A549 (cell line): Measurements from ENCODE around the gene NID2. TPM values are rescaled to one million over a fixed set of nuclear protein-coding genes. Genes with fewer than 3 reads are reported as not detected.

Experiments
- ATAC-seq, 2 experiments: fragments of 200-7000 bp in 1 of 2; fragments of >200 bp in 1 of 2; cut with Nextera tagmentation in 1 of 2; cut with Tn5 transposase in 1 of 2; 3 replicates each; pipeline versions ENCODE4 v1.8.0 to v1.9.1; 2018 to 2020; ENCODE audit warnings: mild to moderate bottlenecking in 1 of 2, moderate library complexity in 1 of 2
- CTCF ChIA-PET: fragments of 300-600 bp; sonication (Branson Sonifier 250); formaldehyde crosslinking; extraction: SDS; loops from one replicate; lab custom pipeline; 2021; ENCODE audit warnings: antibody characterized with exemption, inconsistent platforms; lab: Yijun Ruan, JAX
- POLR2A ChIA-PET: fragments of 350-600 bp; formaldehyde crosslinking; extraction: SDS; loops from one replicate; lab custom pipeline; 2021; ENCODE audit warnings: antibody characterized with exemption, inconsistent platforms; lab: Yijun Ruan, JAX
- DNase-seq, 2 experiments: peaks; one replicate each; pipeline versions ENCODE4 v3.0.0 to v3.0.0-alpha.2; 2011 to 2016; ENCODE audit warnings: low read depth in 1 of 2, low spot score in 1 of 2
- FAIRE-seq: peaks from 2 replicates; lab custom pipeline; 2011; peaks lifted over from hg19 to GRCh38; lab: Jason Lieb, UNC
- H3K27ac ChIP-seq, 2 experiments: fragments of >200 bp; sonication (Bioruptor Twin); formaldehyde crosslinking; 3 replicates each; pipeline ENCODE4 v1.5.1; 2016 to 2017
- H3K4me1 ChIP-seq: fragments of >200 bp; sonication (Bioruptor Twin); formaldehyde crosslinking; 3 replicates; pipeline ENCODE4 v1.6.1; 2016
- H3K4me2 ChIP-seq: fragments of >200 bp; sonication (Bioruptor Twin); formaldehyde crosslinking; 3 replicates; pipeline ENCODE4 v1.6.1; 2016
- H3K4me3 ChIP-seq: fragments of >200 bp; sonication (Bioruptor Twin); formaldehyde crosslinking; 3 replicates; pipeline ENCODE4 v1.5.1; 2016
- H3K9me3 ChIP-seq: fragments of >200 bp; sonication (Bioruptor Twin); formaldehyde crosslinking; 3 replicates; pipeline ENCODE4 v1.6.1; 2016
- BHLHE40 ChIP-seq: IDR thresholded peaks from 2 replicates; pipeline ENCODE4 v1.6.1; 2012; ENCODE audit warnings: low read depth, low read length, inconsistent platforms
- CBX2 ChIP-seq: fragments of 200-600 bp; sonication (generic); IDR thresholded peaks from 2 replicates; pipeline ENCODE4 v1.6.1; 2016; ENCODE audit warnings: low read depth, mild to moderate bottlenecking, borderline replicate concordance
- CBX8 ChIP-seq: fragments of 200-600 bp; sonication (generic); IDR thresholded peaks from 2 replicates; pipeline ENCODE4 v1.6.1; 2016
- CHD2 ChIP-seq: fragments of 150-350 bp; IDR thresholded peaks from 2 replicates; pipeline ENCODE4 v1.6.1; 2014; ENCODE audit warnings: low read length; ENCODE audit not compliant: partially characterized antibody
- E2F6 ChIP-seq: IDR thresholded peaks from 2 replicates; pipeline ENCODE4 v1.6.1; 2012; ENCODE audit warnings: low read depth, borderline replicate concordance
- EHF ChIP-seq: fragments of 250-450 bp; sonication (Bioruptor Pico); IDR thresholded peaks from 2 replicates; pipeline ENCODE4 v1.5.0; 2020; ENCODE audit warnings: mild to moderate bottlenecking
- ESRRA ChIP-seq: fragments of 150-350 bp; IDR thresholded peaks from 2 replicates; pipeline ENCODE4 v1.6.1; 2014; ENCODE audit warnings: mild to moderate bottlenecking, low read length, borderline replicate concordance
- FOSB ChIP-seq: fragments of 250-450 bp; sonication (Bioruptor Pico); IDR thresholded peaks from 2 replicates; pipeline ENCODE4 v1.5.0; 2020; ENCODE audit warnings: mild to moderate bottlenecking, moderate library complexity
- HDAC2 ChIP-seq: fragments of 200-600 bp; sonication (generic); IDR thresholded peaks from 2 replicates; pipeline ENCODE4 v1.6.1; 2016
- HES2 ChIP-seq: fragments of >200 bp; sonication (Bioruptor Twin); formaldehyde crosslinking; IDR thresholded peaks from 2 replicates; pipeline ENCODE4 v1.6.1; 2016
- HOXA7 ChIP-seq: fragments of 250-450 bp; sonication (Bioruptor Pico); IDR thresholded peaks from 2 replicates; pipeline ENCODE4 v1.5.0; 2020; ENCODE audit warnings: mild to moderate bottlenecking, moderate library complexity
- MAFK ChIP-seq: fragments of 450-650 bp; IDR thresholded peaks from 2 replicates; pipeline ENCODE4 v1.6.1; 2014; ENCODE audit not compliant: partially characterized antibody
- MYC ChIP-seq: IDR thresholded peaks from 2 replicates; pipeline ENCODE4 v1.6.1; 2012; ENCODE audit warnings: mild to moderate bottlenecking, inconsistent platforms, low read length, improper control_type of control experiment, borderline replicate concordance
- NR3C1 ChIP-seq: fragments of >200 bp; sonication (Bioruptor Twin); formaldehyde crosslinking; IDR thresholded peaks from 3 replicates; pipeline ENCODE4 v1.6.1; 2017
- POLR2AphosphoS2 ChIP-seq: conservative IDR thresholded peaks from 2 replicates; pipeline ENCODE4 v1.6.1; 2012; ENCODE audit warnings: low read length, improper control_type of control experiment, inconsistent platforms
- RAD21 ChIP-seq, 2 experiments: fragments of >200 bp in 1 of 2; sonication (Bioruptor Twin) in 1 of 2; formaldehyde crosslinking in 1 of 2; IDR thresholded peaks in 1 of 2; conservative IDR thresholded peaks in 1 of 2; 2 replicates in 1 of 2; 3 replicates in 1 of 2; pipeline ENCODE4 v1.6.1; 2012 to 2018; ENCODE audit warnings: inconsistent platforms in 1 of 2
- RARB ChIP-seq: fragments of 250-450 bp; sonication (Bioruptor Pico); IDR thresholded peaks from 2 replicates; pipeline ENCODE4 v1.8.0; 2021; ENCODE audit warnings: mild to moderate bottlenecking, moderate library complexity
- RCOR1 ChIP-seq: fragments of 150-350 bp; IDR thresholded peaks from 2 replicates; pipeline ENCODE4 v1.6.1; 2014; ENCODE audit warnings: antibody characterized with exemption, low read length, low read depth
- RNF2 ChIP-seq: fragments of 200-600 bp; sonication (generic); IDR thresholded peaks from 2 replicates; pipeline ENCODE4 v1.6.1; 2016; ENCODE audit warnings: low read depth, mild to moderate bottlenecking, antibody characterized with exemption, moderate library complexity, borderline replicate concordance
- SREBF2 ChIP-seq: fragments of 450-650 bp; IDR thresholded peaks from 2 replicates; pipeline ENCODE4 v1.6.1; 2014; ENCODE audit warnings: mild to moderate bottlenecking, moderate library complexity
- TP53 ChIP-seq: fragments of 250-450 bp; sonication (Bioruptor Pico); IDR thresholded peaks from 2 replicates; pipeline ENCODE4 v1.5.0; 2021; ENCODE audit warnings: mild to moderate bottlenecking, moderate library complexity
- ZFP36 ChIP-seq: fragments of 450-650 bp; IDR thresholded peaks from 2 replicates; pipeline ENCODE4 v1.6.1; 2014; ENCODE audit warnings: borderline replicate concordance; ENCODE audit not compliant: partially characterized antibody
- ZNF302 ChIP-seq: fragments of 250-450 bp; sonication (Bioruptor Pico); IDR thresholded peaks from 2 replicates; pipeline ENCODE4 v1.9.0; 2021; ENCODE audit warnings: inconsistent platforms, mild to moderate bottlenecking, moderate library complexity
- ZSCAN20 ChIP-seq: fragments of 250-450 bp; sonication (Bioruptor Pico); IDR thresholded peaks from 2 replicates; pipeline ENCODE4 v1.8.0; 2022; ENCODE audit warnings: mild to moderate bottlenecking, moderate library complexity
- WGBS: methylation state at CpG from one replicate; pipeline ENCODE4 v1.1.6; 2017; ENCODE audit errors: missing lambda C conversion rate; 5-methylcytosine and 5-hydroxymethylcytosine counted together
- polyA plus RNA-seq, 4 experiments: library from polyadenylated mRNA; depleted of rRNA in 3 of 4; stranded (reverse); fragments of >200 nt; fragmentation: RNase III in 1 of 4; extraction: RNeasy Plus Mini Kit Qiagen cat#74134 plus additional on column Dnase treatment in 1 of 4; gene quantifications; 2 replicates in 3 of 4; 3 replicates in 1 of 4; pipeline ENCODE4 v1.2.3, GENCODE V29; 2011 to 2017
- TF ChIP-seq, protein P1 (sequence below): fragments of >200 bp; sonication (Bioruptor Twin); formaldehyde crosslinking; IDR thresholded peaks from 3 replicates; pipeline ENCODE4 v1.6.1; 2016
- TF ChIP-seq, protein P2 (sequence below): fragments of 250-450 bp; sonication (Bioruptor Pico); IDR thresholded peaks from 2 replicates; pipeline ENCODE4 v1.5.0; 2021; ENCODE audit warnings: mild to moderate bottlenecking, moderate library complexity, borderline replicate concordance
- TF ChIP-seq, protein P3 (sequence below): fragments of 450-650 bp; IDR thresholded peaks from 2 replicates; pipeline ENCODE4 v1.6.1; 2014; ENCODE audit warnings: antibody characterized with exemption

The NID2 gene
- polyA plus RNA-seq, 2 of the 4 experiments (the other 2 are of a cell fraction), result 7.3 to 20.6 TPM

DNA sequence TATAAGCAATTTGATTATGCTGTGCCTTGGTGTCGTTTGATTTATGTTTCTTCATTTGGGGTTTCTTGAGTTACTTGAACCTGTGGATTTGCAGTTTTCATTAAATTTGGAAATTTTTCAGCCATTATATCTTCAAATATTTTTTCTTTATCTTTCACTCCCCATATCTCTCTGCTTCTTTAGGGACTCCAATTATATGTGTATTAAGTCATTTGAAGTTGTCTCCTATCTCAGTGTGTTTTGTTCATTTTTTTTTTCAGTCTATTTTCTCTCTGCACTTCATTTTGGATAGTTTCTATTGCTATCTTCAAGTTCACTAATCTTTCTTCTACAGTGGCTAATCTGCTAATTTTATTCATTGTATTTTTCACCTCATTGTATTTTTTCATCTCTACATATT lies 108.9 kb downstream of the NID2 start:
- POLR2A ChIA-PET, result no interaction called here
- FAIRE-seq (no peak), DNase-seq (no peak), ATAC-seq (no peak)
- Histone ChIP-seq H3K27ac (no peak overlapping the region), H3K4me2 (no peak overlapping the region), H3K4me1 (no peaks in the 10 kb centered on the region), H3K4me3 (no peak overlapping the region), H3K9me3 (peaks cover 25% of the 10 kb centered on the region)
- CTCF ChIA-PET, result no interaction called here
- WGBS, result 12% methylated on average over 1 of the region's 1 CpG
- TF ChIP-seq E2F6, result no peak
- TF ChIP-seq HOXA7 (CRISPR knock-in tag), result no peak
- no peak for TF ChIP-seq CHD2
- no peak for TF ChIP-seq HDAC2
- no peak for TF ChIP-seq CBX8
- TF ChIP-seq FOSB (CRISPR knock-in tag), result no peak
- TF ChIP-seq ESRRA, result no peak
- TF ChIP-seq RAD21 (conservative IDR thresholded peaks at IDR 0.05 in 1 of 2, IDR thresholded peaks at IDR 0.05 in 1 of 2), result no peak
- TF ChIP-seq, protein P1, sequence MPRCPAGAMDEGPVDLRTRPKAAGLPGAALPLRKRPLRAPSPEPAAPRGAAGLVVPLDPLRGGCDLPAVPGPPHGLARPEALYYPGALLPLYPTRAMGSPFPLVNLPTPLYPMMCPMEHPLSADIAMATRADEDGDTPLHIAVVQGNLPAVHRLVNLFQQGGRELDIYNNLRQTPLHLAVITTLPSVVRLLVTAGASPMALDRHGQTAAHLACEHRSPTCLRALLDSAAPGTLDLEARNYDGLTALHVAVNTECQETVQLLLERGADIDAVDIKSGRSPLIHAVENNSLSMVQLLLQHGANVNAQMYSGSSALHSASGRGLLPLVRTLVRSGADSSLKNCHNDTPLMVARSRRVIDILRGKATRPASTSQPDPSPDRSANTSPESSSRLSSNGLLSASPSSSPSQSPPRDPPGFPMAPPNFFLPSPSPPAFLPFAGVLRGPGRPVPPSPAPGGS, result no peak
- TF ChIP-seq NR3C1, result no peak
- no peak for TF ChIP-seq MAFK
- TF ChIP-seq MYC, result no peak
- TF ChIP-seq POLR2AphosphoS2, result no peak
- TF ChIP-seq, all 56 proteins: peak for 0

DNA sequence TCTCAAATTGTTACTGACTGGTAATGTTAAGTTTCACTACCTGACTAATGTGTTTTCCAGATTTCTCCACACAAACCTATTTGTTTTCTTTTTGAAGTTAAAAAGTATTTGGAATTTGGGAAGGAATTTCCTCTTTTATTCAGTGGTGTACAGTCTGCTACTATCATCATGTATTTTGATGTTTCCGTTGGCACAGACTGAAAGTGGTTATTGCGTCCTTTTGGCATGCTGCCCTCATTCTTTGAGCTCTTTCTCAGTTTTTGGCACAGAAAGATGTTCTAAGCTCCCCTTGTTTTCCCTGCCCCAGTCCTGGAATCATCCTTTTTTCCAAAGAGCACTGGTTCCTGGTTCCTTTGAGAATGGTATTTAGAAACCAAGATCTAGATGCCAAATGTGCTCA lies 110.9 kb downstream of the NID2 start:
- H3K27ac ChIP-seq, result no peak overlapping the region
- H3K9me3 ChIP-seq, result peaks cover 25% of the 10 kb centered on the region
- WGBS, result 58% methylated on average over 2 of the region's 2 CpGs
- DNase-seq (no peak), FAIRE-seq (no peak)
- H3K4me1 ChIP-seq, result no peaks in the 10 kb centered on the region
- POLR2A ChIA-PET, result no interaction called here
- H3K4me2 ChIP-seq, result no peak overlapping the region
- no peak for TF ChIP-seq BHLHE40
- no peak for TF ChIP-seq RCOR1
- TF ChIP-seq MYC, result no peak
- no peak for TF ChIP-seq RARB (CRISPR knock-in tag)
- TF ChIP-seq ZFP36, result no peak
- no peak for TF ChIP-seq HDAC2
- TF ChIP-seq TP53 (CRISPR knock-in tag), result no peak
- TF ChIP-seq, protein P2, sequence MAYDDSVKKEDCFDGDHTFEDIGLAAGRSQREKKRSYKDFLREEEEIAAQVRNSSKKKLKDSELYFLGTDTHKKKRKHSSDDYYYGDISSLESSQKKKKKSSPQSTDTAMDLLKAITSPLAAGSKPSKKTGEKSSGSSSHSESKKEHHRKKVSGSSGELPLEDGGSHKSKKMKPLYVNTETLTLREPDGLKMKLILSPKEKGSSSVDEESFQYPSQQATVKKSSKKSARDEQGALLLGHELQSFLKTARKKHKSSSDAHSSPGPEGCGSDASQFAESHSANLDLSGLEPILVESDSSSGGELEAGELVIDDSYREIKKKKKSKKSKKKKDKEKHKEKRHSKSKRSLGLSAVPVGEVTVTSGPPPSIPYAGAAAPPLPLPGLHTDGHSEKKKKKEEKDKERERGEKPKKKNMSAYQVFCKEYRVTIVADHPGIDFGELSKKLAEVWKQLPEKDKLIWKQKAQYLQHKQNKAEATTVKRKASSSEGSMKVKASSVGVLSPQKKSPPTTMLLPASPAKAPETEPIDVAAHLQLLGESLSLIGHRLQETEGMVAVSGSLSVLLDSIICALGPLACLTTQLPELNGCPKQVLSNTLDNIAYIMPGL (CRISPR knock-in tag), result no peak
- TF ChIP-seq, protein P3, sequence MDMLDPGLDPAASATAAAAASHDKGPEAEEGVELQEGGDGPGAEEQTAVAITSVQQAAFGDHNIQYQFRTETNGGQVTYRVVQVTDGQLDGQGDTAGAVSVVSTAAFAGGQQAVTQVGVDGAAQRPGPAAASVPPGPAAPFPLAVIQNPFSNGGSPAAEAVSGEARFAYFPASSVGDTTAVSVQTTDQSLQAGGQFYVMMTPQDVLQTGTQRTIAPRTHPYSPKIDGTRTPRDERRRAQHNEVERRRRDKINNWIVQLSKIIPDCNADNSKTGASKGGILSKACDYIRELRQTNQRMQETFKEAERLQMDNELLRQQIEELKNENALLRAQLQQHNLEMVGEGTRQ, result no peak
- no peak for TF ChIP-seq POLR2AphosphoS2
- no peak for TF ChIP-seq HES2
- no peak for TF ChIP-seq CBX2
- TF ChIP-seq NR3C1, result no peak
- TF ChIP-seq EHF (CRISPR knock-in tag), result no peak
- no peak for TF ChIP-seq E2F6
- no peak for TF ChIP-seq RNF2
- no peak for TF ChIP-seq ZNF302 (CRISPR knock-in tag)
- TF ChIP-seq ZSCAN20, result no peak
- TF ChIP-seq SREBF2, result no peak
- TF ChIP-seq, protein P1, result no peak
- TF ChIP-seq, all 56 proteins: peak for 0
- CTCF ChIA-PET, result interaction anchor here (0.8 to 1.2 kb wide), 2 partner anchors 16 to 21 kb away, joined by 4 read pairs; no protein-coding TSS in a partner anchor
- H3K4me3 ChIP-seq, result no peak overlapping the region
- no peak for ATAC-seq
